ENCODE results near the gene LRCH1.

Gene LRCH1

GRCh38 chr13:46698910-46699460 is 146.0 kb downstream of the LRCH1 start:
- ChIA-PET POLR2A (no interaction called here), CTCF (no interaction called here)
- no peak for DNase-seq (ENCODE audit: extremely low spot score)
- no peak for TF ChIP-seq SUZ12 (IDR thresholded peaks at IDR 0.05)
- TF ChIP-seq FOXM1 (IDR thresholded peaks at IDR 0.05; ENCODE audit: borderline replicate concordance): no peak
- no peak for TF ChIP-seq L3MBTL2 (conservative IDR thresholded peaks at IDR 0.05)
- TF ChIP-seq HDGF (IDR thresholded peaks at IDR 0.05; ENCODE audit: borderline replicate concordance): no peak
- TF ChIP-seq NFRKB (IDR thresholded peaks at IDR 0.05): no peak
- TF ChIP-seq FOXK2 (IDR thresholded peaks at IDR 0.05): no peak
- TF ChIP-seq BHLHE40 (IDR thresholded peaks at IDR 0.05; ENCODE audit: borderline replicate concordance): no peak
- no peak for TF ChIP-seq SP1 (IDR thresholded peaks at IDR 0.05)
- TF ChIP-seq PKNOX1 (IDR thresholded peaks at IDR 0.05): no peak
- no peak for TF ChIP-seq ZNF384 (IDR thresholded peaks at IDR 0.05)
- TF ChIP-seq LEF1 (IDR thresholded peaks at IDR 0.05; ENCODE audit: borderline replicate concordance): no peak
- no peak for TF ChIP-seq FOXA1 (IDR thresholded peaks at IDR 0.05)
- no peak for TF ChIP-seq ARNT (IDR thresholded peaks at IDR 0.05)
- no peak for TF ChIP-seq TARDBP (IDR thresholded peaks at IDR 0.05)
- TF ChIP-seq CTBP1 (IDR thresholded peaks at IDR 0.05; ENCODE audit: borderline replicate concordance): no peak
- no peak for TF ChIP-seq ELF4 (IDR thresholded peaks at IDR 0.05)

GRCh38 chr13:46712524-46712923 is 159.6 kb downstream of the LRCH1 start:
- DNase-seq (ENCODE audit: extremely low spot score): no peak
- ChIA-PET CTCF (interaction anchor here (0.7 kb wide), 1 partner anchor 19 kb away, joined by 4 read pairs; no protein-coding TSS in a partner anchor), POLR2A (no interaction called here)
- TF ChIP-seq SP1 (IDR thresholded peaks at IDR 0.05) (no peak), HDGF (IDR thresholded peaks at IDR 0.05; ENCODE audit: borderline replicate concordance) (no peak), ELF4 (IDR thresholded peaks at IDR 0.05) (no peak), BHLHE40 (IDR thresholded peaks at IDR 0.05; ENCODE audit: borderline replicate concordance) (no peak), SUZ12 (IDR thresholded peaks at IDR 0.05) (no peak), ZNF384 (IDR thresholded peaks at IDR 0.05) (no peak), ARNT (IDR thresholded peaks at IDR 0.05) (no peak), FOXK2 (IDR thresholded peaks at IDR 0.05) (no peak), FOXM1 (IDR thresholded peaks at IDR 0.05; ENCODE audit: borderline replicate concordance) (no peak), PKNOX1 (IDR thresholded peaks at IDR 0.05) (no peak), NFRKB (IDR thresholded peaks at IDR 0.05) (no peak), L3MBTL2 (conservative IDR thresholded peaks at IDR 0.05) (no peak)

- CTCF ChIA-PET: no interaction called here
These were observed 162.4 kb downstream of the LRCH1 start for GRCh38 chr13:46715363-46715762.

DNA sequence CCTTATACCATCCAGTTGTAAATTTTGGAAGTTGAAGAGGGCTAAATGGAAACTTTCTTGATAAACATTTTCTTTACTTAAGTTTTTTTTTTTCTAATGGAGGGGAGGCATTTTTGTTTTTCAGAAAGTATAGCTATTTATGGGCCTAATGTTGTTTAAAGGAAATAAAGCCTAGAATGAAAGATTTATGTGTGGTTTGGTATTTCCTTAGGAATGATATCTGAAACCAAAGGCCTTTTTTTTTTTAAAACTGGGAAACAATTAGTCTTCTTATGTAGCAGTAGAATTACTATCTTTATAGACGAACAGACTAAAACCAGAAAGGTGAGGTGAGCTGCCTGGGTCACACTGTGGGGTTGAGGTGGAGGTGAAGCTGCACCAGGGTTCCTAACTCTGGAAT is 163.9 kb downstream of the LRCH1 start:
- DNase-seq (ENCODE audit: extremely low spot score): no peak
- CTCF ChIA-PET: no interaction called here
- TF ChIP-seq ZNF384 (IDR thresholded peaks at IDR 0.05) (0 out of 2 replicates have a peak, but pooled peaks have one; percentile 19), FOXM1 (IDR thresholded peaks at IDR 0.05; ENCODE audit: borderline replicate concordance) (no peak), TARDBP (IDR thresholded peaks at IDR 0.05) (no peak), SUZ12 (IDR thresholded peaks at IDR 0.05) (no peak), ARNT (IDR thresholded peaks at IDR 0.05) (no peak), BHLHE40 (IDR thresholded peaks at IDR 0.05; ENCODE audit: borderline replicate concordance) (no peak)
- POLR2A ChIA-PET: no interaction called here

More at GRCh38 chr13:46715363-46715762, 162.4 kb downstream of the LRCH1 start:
- no peak for TF ChIP-seq TARDBP (IDR thresholded peaks at IDR 0.05)
- TF ChIP-seq SUZ12 (IDR thresholded peaks at IDR 0.05): no peak
- TF ChIP-seq NFRKB (IDR thresholded peaks at IDR 0.05): no peak
- TF ChIP-seq BHLHE40 (IDR thresholded peaks at IDR 0.05; ENCODE audit: borderline replicate concordance): no peak
- no peak for TF ChIP-seq FOXK2 (IDR thresholded peaks at IDR 0.05)
- TF ChIP-seq FOXM1 (IDR thresholded peaks at IDR 0.05; ENCODE audit: borderline replicate concordance): no peak
- no peak for TF ChIP-seq ZNF384 (IDR thresholded peaks at IDR 0.05)
- TF ChIP-seq L3MBTL2 (conservative IDR thresholded peaks at IDR 0.05): no peak
- no peak for TF ChIP-seq FOXA1 (IDR thresholded peaks at IDR 0.05)
- no peak for TF ChIP-seq ELF4 (IDR thresholded peaks at IDR 0.05)
- TF ChIP-seq PKNOX1 (IDR thresholded peaks at IDR 0.05): no peak
- no peak for TF ChIP-seq CTBP1 (IDR thresholded peaks at IDR 0.05; ENCODE audit: borderline replicate concordance)
- TF ChIP-seq ARNT (IDR thresholded peaks at IDR 0.05): no peak
- TF ChIP-seq SP1 (IDR thresholded peaks at IDR 0.05): no peak
- TF ChIP-seq LEF1 (IDR thresholded peaks at IDR 0.05; ENCODE audit: borderline replicate concordance): no peak
- TF ChIP-seq HDGF (IDR thresholded peaks at IDR 0.05; ENCODE audit: borderline replicate concordance): no peak
- POLR2A ChIA-PET: no interaction called here
- DNase-seq (ENCODE audit: extremely low spot score): no peak

GRCh38 chr13:46717275-46717674 is 164.3 kb downstream of the LRCH1 start:
- POLR2A ChIA-PET: no interaction called here
- CTCF ChIA-PET: no interaction called here
- no peak for DNase-seq (ENCODE audit: extremely low spot score)
- TF ChIP-seq L3MBTL2 (conservative IDR thresholded peaks at IDR 0.05): no peak
- no peak for TF ChIP-seq FOXA1 (IDR thresholded peaks at IDR 0.05)
- TF ChIP-seq CTBP1 (IDR thresholded peaks at IDR 0.05; ENCODE audit: borderline replicate concordance): no peak
- TF ChIP-seq FOXM1 (IDR thresholded peaks at IDR 0.05; ENCODE audit: borderline replicate concordance): no peak
- no peak for TF ChIP-seq BHLHE40 (IDR thresholded peaks at IDR 0.05; ENCODE audit: borderline replicate concordance)
- TF ChIP-seq HDGF (IDR thresholded peaks at IDR 0.05; ENCODE audit: borderline replicate concordance): no peak

DNA sequence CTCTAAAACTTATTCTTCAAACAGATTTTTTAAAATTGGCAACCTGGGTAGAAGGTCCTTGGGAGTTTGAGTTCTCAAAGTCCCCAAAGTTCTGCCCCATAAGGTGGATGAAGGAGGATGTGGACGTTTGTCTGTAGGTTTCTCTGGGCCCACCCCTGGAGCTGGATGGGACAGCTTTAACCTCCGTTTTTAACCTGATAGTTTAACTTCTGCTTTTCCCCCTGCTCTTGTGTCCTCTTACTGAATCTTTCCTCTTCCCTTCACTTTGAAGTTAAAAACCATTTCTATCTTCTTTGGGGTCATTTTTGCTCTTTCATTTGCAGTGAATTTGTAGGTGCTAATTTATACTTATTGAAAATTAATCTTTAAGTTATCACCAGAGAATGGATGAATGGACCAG is 164.9 kb downstream of the LRCH1 start:
- TF ChIP-seq LEF1 (IDR thresholded peaks at IDR 0.05; ENCODE audit: borderline replicate concordance): no peak
- POLR2A ChIA-PET: no interaction called here
- no peak for DNase-seq (ENCODE audit: extremely low spot score)
- CTCF ChIA-PET: interaction anchor here (0.9 to 1.2 kb wide), 2 partner anchors 9 to 115 kb away, joined by 3 to 6 read pairs; no protein-coding TSS in a partner anchor

Measured in HEK293T (cell line).